Astrocyte (in vitro differentiated cells and primary cell): ENCODE measurements around the gene PDLIM7.

Experiments used
- EZH2 ChIP-seq: IDR thresholded peaks from 2 replicates; pipeline ENCODE4 v1.6.1; 2012; ENCODE audit warnings: mild to moderate bottlenecking, low read length, inconsistent platforms; ENCODE audit not compliant: insufficient read depth
- TF ChIP-seq, protein P1 (sequence below): IDR thresholded peaks from 2 replicates; pipeline ENCODE4 v1.5.1; 2011; ENCODE audit warnings: low read depth, mild to moderate bottlenecking, inconsistent platforms, low read length, moderate library complexity; ENCODE audit not compliant: insufficient read depth

DNA sequence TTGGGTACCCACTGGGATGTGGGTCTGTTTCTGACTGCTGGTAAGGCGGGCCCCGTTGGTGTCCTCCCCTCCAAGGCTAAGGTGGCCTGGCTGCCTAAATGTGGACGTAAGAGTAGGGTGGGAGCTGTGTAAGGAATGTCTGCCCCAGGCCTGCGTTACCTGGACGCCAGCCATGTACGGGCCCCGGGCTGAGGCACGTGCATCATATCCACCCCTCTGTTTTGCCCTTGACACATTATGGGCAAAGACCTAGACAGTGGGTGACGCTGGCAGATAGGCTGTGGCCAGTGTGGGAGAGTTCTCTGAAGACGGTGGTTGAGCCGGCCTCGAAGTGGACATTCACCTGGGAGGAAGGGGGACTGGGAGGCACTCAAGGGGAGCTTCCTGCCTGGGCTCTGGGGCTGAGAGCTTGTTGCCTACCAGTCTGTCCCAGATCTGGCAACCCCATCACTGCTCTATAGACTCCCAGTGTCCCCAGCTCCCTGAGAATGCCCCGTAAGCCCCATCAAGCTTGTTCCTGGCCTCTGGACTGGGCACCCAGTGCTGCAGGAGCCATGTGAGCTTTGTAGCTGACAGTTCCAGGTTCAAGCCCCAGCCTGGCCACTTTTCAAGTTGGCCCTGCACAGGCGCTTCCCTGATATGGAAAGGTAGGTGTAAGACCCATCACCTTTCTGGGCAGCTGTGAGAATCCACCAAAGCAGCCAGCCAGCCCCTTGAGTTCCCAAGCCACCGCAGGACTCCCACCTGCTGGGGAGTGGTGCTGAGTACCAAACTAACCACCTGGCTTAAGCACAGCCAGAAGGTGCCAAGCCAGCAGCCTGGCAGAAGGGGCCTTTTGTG is 54.0 kb downstream of the PDLIM7 start:
- TF ChIP-seq, protein P1, sequence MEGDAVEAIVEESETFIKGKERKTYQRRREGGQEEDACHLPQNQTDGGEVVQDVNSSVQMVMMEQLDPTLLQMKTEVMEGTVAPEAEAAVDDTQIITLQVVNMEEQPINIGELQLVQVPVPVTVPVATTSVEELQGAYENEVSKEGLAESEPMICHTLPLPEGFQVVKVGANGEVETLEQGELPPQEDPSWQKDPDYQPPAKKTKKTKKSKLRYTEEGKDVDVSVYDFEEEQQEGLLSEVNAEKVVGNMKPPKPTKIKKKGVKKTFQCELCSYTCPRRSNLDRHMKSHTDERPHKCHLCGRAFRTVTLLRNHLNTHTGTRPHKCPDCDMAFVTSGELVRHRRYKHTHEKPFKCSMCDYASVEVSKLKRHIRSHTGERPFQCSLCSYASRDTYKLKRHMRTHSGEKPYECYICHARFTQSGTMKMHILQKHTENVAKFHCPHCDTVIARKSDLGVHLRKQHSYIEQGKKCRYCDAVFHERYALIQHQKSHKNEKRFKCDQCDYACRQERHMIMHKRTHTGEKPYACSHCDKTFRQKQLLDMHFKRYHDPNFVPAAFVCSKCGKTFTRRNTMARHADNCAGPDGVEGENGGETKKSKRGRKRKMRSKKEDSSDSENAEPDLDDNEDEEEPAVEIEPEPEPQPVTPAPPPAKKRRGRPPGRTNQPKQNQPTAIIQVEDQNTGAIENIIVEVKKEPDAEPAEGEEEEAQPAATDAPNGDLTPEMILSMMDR: no peak
- no peak for TF ChIP-seq EZH2
